Measurements from ENCODE around the gene NOC4L.
A peak's percentile ranks its signal among the peaks of the same experiment; 100 is the strongest.

NOC4L gene

DNA sequence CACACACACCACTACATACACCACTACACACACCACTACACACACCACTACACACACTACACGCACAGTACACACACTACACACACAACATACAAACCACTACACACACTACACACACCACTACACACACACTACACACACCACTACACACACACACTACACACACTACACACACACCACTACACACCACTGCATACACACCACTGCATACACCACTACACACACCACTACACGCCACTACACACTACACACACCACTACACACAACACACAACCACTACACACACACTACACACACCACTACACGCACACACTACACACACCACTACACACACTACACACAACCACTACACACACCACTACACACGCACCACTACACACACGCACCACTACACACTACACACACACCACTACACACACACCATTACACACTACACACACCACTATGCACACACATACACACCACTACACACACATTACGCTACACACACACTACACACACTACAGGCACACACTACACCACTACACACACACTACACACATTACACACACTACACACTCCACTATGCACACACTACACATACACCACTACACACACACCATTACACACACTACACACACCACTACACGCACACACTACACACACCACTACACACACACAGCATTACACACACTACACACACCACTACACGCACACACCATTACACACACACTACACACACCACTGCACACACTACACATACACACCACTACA lies 12.5 kb downstream of the NOC4L start:
- DNase-seq (ENCODE audit: low spot score), result no peak

DNA sequence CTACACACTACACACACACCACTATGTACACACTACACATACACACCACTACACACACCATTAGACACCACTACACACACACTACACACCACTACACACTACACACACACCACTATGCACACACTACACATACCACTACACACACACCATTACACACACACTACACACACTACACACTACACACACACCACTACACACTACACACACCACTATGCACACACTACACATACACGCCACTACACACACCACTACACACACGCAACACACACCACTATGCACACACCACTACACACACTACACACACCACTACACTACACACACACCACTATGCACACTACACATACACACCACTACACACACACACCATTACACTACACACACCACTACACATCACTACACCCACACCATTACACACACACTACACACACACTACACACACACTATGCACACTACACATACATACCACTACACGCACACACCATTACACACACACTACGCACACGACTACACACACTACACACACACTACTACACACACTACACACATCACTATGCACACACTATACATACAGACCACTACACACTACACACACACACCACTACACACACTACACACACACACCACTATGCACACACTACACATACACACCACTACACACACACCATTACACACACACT lies 13.6 kb downstream of the NOC4L start:
- no peak for DNase-seq (ENCODE audit: low spot score)

DNA sequence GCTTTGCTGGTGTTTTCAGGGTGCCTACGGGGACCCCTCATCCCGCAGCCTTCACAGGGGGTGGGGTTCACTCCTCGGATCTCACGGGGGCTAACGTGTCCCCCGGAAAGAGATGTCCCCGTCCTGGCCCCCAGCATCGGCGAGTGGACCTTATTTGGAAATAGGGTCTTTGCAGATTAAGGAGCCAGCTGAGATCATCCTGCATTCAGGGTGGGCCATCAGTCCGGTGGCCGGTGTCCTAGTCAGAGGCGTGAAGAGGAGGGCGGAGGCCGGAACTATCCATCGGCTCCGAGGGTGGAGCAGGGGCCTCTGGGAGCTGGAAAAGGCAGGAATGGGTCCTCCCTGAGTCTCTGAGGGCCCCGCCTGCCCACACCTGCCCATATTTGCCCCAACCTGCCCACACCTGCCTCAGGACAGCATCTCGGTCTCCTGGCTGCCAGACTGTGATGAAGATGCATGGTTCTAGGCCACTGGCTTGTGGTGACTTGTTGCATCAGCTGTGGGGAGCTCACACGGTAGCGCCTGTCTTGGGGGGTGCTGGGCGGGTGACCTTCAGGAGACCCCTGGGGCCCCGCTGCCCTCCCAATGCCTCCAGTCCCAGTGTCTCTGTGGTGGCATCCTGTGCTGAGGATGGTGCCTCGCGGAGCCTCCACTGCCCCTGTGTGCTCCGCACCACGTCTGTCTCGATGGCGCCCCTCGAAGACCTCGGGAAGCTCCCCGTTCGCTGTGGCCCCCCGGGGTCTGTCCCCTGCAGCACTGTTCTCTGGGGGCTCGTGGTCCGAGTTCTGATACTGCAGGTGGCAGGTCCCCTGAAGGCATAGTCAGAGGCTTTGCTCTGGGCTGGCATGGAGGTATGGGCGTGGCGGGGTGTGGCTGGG lies 14.7 kb downstream of the NOC4L start:
- DNase-seq (ENCODE audit: low spot score), result no peak

DNA sequence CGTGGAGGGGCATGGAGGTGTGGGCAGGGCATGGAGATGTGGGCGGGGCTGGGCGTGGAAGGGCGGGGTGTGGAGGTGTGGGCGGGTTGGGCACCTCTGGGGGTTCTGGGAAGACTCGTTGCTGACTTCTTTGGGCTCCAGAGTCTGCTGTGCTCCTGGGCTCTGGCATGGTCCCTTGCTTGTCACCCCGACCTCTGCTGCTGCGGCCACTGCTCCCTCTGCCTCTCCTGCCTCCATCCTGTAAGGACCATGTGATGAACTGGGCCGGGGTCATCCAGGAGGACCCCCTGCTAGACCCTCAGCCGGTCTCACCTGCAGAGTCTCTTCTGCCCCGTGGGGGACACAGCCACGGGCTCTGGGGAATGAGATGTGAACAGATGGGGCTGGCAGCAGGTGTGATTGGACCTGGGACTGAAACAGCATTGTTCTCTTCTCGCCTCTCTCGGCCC lies 15.3 kb downstream of the NOC4L start:
- no peak for DNase-seq (ENCODE audit: low spot score)

DNA sequence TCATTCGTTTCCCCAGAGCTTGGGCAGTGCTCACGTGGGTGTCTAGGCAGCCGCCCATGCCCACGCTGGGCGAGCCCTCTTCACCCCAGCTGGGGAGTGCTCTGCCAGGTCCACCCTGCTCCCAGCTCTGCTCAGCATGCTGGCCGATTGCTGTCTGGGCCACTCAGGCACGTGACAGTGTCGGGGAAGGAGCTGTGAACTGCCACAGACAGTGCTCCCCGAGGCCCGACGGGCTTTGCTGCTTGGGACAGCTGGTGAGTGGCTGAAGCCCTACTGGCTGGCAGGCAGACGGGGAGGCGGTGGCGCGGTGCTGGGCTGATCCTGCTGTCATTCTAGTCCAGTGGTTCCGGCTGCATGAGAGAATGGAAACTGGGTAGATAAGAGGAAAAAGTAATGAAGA lies 15.8 kb downstream of the NOC4L start:
- no peak for DNase-seq (ENCODE audit: low spot score)

DNA sequence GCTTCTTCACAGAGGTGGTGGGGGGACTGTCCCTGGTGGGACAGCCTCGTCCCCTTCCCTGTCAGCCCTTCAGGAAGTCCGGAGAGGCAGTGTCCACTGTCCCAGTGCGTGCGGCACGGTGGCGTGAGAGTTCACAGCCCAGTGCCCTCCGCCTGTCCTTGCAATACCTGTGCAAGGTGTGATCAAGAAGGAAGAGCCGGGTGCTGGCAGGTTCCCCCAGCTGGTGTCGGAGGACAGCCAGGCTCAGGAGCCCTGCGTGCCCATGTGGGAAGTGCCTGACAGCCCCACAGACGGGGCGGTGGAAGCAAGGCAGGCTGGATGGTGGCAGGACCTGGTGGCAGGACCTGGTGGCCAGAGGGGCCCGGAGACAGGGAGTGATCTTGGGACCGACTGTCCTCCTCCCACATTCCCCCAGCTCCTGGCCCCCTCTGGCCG lies 16.4 kb downstream of the NOC4L start:
- no peak for DNase-seq (ENCODE audit: low spot score)

DNA sequence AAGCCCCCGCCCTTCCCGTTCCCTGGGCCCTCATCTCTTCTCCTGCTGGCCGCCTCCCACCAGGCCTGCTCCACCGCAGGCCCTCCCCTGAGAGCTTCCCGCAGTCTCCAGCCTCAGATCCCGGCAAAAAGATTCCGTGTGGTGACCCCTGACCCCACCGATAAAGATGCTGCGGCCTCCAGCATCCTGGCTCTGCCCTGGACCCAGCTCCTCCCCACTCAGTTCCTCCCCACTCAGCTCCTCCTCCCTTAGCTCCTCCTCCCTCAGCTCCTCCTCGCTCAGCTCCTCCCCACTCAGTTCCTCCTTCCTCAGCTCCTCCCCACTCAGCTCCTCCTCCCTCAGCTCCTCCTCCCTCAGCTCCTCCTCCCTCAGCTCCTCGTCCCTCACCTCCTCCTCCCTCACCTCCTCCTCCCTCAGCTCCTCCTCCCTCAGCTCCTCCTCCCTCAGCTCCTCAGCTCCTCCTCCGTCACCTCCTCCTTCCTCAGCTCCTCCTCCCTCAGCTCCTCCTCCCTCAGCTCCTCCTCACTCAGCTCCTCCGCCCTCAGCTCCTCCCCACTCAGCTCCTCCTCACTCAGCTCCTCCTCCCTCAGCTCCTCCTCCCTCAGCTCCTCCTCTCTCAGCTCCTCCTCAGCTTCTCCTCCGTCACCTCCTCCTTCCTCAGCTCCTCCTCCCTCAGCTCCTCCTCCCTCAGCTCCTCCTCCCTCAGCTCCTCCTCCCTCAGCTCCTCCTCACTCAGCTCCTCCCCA lies 17.0 kb downstream of the NOC4L start:
- no peak for DNase-seq (ENCODE audit: low spot score)

DNA sequence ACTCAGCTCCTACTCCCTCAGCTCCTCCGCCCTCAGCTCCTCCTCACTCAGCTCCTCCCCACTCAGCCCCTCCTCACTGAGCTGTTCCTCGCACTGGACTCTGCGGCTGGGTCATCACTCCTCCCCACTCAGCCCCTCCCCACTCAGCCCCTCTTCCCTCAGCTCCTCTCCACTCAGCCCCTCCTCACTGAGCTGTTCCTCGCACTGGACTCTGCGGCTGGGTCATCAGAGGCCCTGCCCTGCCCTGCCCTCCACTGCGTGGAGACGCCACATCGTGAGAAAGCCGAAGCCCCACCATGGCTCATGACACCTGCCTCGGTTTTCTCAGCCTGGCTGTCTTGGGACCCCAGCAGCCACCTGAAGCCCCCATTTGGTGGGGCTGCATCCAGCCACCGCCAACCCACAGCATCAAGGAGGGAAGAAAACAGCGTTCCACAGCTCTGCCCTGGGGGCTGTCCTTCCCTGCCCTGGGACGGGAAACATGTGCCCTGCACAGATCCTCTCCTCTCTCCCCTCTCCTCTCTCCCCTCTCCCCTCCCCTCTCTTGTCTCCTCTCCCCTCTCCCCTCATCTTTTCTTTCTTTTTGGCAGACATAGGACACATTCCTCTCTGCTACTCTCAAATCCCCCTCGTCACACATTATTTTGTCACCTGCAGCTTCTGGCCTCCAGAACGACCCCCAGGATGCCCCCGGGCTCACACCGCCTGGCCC lies 17.7 kb downstream of the NOC4L start:
- DNase-seq (ENCODE audit: low spot score), result no peak

DNA sequence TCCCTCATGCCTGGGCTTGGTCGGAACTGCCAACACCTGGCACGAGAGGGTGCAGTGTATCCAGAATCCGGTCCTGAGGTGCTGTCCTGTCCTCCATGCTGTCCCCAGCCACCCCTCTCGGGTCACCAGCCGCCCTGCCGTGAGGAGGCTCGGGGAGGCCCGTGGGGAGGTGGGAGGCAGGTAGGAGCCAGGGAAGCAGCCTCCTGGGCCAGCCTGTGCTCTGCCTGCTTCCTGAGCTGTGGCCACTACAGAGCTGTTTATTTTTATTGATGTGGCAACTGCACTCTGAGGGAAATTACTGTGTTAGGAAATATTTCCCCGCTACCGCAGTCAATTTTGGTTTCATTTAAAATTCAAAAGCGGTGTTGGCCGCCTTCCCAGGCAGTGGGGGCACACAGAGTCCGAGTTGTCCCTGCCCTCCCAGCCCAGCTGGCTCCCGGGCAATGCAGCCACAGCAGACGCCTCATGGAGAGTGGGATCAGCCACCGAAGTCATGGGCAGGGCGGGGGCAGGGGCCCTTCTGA lies 18.3 kb downstream of the NOC4L start:
- DNase-seq (ENCODE audit: low spot score), result peak; percentile 88

DNA sequence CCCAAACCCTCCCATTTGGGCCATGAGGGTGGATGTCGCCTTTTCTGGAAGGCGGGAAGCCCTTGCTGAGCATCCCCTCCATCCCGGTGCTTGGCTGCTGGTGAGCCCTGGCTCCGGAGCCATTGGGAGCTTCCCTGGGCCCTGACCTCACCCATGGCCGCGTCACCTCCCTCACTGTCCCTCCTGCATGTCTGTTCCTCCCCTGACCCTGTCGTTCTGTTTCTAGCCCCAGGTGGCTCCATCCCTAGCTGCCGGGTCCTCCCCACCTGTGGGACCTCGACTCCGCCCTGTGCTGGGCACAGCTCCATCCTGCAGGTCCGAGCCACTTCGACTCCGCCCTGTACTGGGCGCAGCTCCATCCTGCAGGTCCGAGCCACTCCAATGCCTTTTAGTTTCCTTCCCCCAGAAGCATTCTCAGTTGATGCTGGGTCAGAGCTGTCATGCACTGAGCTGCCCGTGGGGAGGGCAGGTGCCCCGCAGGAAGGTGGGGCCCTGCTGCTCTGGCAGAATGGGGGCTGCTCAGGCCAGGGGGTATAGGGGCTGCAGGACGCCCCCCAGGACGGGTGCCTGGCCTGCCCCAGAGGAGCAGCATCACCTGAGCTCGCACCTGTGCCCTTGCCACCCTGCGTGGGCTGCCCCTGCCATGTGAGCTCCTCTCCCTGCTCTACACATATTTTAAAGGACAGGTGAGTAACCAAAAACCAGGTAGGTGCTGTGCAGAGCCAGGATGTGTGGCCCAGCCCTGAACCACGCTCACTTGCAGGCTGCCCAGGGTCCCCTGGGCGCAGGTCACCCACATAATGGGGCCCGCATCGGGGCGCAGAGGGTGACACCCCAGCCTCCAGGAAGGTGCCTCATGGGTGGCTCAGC lies 19.0 kb downstream of the NOC4L start:
- no peak for DNase-seq (ENCODE audit: low spot score)

DNA sequence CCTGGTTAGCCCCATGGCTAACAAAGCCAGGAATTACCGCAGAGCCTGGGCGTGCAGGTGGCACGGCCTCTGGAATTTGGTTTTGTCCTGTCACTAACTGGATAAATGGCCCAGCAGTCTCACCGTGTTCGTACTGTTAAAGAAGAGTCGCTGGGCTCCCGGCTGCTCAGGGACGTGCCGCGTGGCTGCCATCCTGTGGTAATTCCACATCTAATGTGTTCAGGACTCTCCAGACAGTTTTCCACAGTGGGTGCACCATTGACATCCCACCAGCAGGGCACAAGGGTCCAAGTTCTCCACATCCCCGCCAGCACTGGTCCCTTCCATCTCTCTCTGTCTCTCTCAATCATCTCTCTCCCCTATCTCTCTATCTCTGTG lies 19.6 kb downstream of the NOC4L start:
- no peak for DNase-seq (ENCODE audit: low spot score)

DNA sequence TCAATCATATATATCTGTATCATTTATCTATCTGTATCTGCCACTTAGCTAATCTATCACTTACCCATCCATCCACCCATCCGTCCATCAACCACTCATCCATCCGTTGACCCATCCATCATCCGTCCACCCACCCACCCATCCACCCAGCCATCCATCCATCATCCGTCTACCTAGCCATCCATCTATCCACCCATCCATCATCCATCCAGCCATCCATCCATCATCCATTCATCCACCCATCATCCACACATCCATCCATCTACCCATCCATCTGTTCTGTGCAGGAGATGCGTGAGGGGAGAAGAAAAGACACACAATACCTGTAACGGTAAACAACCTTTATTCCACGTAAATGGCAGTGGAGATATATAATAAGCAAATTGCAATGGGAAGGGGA lies 20.2 kb downstream of the NOC4L start:
- DNase-seq (ENCODE audit: low spot score), result no peak

DNA sequence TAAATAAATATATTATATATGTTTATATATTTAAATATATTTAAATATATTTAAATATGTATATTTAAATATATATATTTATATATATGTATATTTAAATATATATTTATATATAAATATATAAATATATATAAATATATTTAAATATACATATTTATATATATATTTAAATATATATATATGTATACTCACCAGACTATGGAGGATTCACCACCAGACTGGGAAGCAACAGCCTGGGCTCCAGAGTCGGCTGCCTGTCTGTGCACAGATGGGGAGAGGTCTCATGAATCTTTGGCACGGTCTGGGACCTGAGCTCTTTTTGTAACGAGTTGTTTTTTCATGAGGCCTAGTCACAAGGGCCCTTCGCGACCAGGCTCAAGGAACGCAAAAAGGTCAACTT lies 21.3 kb downstream of the NOC4L start:
- no peak for DNase-seq (ENCODE audit: low spot score)

DNA sequence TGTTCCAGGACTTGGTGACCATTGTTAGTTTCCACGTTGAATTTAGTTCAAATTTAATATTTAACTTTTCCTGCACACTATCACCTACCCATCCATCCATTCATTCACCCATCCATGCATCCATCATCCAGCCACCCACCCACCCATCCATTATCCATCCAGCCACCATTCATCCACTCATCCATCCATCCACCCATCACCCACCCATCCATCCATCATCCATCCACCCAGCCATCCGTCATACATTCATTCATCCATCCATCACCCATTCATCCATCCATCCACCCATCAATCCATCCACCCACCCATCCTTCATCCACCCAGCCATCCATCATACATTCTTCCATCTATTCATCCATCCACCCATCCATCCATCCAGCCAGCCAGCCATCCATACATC lies 21.8 kb downstream of the NOC4L start:
- DNase-seq (ENCODE audit: low spot score), result no peak

DNA sequence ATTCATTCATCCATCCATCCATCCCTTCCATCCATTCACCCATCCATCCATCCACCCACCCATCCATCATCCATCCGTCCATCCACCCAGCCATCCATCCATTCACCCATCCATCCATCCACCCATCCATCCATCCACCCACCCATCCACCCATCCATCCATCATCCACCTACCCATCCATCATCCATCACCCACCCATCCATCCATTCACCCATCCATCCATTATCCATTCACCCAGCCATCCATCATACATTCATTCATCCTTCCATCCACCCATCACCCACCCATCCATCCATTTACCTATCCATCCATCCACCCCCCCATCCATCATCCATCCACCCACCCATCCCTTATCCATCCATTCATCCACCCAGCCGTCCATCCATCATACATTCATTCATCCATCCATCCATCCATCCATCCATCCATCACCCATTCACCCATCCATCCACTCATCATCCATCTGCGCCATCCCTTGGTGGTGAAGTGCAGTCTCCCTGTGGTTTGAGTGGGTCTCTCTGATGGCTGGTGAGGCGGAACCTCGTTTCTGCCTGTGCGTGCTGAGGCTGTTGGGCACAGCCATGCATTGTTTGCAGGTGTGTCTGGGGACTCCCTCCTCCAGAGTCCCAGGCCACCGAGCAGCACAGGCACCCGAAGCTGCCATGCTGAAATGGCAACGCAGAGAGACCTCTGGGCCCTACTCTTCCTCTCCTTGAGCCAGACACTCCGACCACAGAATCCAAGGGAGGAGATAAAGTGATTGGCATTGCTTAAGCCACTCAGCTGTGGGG lies 22.7 kb downstream of the NOC4L start:
- DNase-seq (ENCODE audit: low spot score), result no peak

DNA sequence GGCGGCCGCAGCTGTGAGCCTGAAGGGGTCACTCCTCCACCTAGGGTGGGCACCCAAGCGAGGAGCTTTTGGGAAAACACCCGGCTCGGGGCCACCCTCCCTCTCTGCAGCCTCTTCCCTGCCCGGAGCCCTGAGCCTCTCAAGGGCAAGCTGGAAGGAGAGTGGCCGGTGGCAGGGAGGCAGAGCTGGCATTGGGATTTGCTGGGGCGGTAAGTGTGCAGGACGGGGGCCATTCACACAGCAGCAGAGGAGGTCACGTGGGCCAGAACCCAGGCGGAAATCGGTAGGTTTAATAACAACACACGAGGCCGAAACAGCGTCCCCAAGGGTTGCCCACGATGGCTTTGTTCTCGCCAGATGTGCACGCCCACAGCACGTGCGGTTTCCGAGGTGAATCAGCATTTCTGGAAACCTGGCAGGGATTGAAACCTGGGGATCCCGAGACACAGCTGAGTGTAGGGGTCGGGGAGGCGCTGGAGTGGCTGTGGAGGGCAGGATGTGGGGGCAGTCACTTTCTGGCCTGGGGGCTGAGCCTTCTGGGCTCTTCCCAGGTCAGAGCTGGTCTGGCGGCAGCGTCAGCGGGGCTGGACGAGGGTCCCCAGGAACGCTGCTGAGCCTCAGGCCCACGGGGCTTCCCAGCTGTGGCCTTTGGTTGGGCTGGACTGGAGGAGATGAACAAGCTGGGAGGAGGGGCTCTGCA lies 23.5 kb downstream of the NOC4L start:
- DNase-seq (ENCODE audit: low spot score), result no peak

DNA sequence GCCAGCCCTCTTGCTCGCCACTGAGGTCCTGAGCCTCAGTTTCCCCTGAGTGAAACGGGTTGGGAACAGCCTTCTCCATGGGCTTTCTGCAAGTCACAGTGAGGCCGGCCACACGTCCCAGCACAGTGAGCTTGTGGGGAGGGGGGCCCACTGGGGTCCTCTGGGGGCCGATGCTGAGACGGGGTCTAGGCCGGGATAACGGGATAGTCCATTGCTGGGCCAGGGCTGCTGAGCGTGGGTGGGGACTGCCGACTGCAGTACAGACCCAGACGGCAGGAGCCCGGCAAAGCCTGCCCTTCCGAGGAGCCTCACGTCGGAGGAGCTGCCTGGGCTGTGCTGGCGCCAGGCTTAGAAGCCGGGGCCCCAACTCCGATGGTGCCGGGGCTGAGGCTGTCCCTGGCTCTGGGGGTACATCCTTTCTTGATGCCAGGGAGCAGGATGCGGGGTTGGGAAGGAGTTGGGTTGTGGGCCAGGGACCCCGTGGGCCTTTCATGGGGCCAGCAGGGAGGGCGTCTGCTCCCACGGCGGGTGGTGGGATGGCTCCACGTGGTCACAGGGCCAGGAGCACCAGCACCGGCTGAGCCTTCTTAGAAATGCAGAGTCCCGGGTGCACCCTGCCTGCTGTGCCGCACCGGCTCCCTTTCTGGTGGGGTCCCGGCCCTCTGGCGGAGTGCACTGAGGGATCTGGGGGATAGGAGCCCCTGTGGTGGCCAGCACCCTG lies 24.2 kb downstream of the NOC4L start:
- DNase-seq (ENCODE audit: low spot score), result no peak

DNA sequence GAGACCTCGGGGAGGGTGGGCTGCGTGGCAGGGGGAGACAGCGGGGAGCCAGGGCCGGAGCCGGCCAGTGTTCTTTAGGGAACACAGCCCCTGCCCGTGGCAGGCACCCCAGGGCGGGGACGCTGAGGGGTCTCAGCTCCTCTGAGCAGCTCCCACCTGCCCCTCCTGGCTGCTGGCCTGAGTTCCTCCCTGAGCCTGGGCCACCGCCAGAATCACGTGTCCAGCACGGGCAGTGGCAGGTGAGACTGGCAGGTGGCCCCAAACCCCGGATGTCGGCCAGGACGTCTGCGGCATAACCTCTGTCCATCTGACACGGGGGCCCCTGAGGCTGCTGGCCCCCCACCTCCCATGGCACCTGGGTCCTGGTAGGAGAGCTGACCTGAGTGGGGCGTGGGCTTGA lies 25.1 kb downstream of the NOC4L start:
- no peak for DNase-seq (ENCODE audit: low spot score)

Measured in hepatic stellate cell (primary cell).